K562 (cell line): Measurements from ENCODE around the gene SUOX. TPM values are rescaled to one million over a fixed set of nuclear protein-coding genes. Genes with fewer than 3 reads are reported as not detected.

Source experiments
- ATF2 ChIP-seq: sonication (generic); formaldehyde crosslinking; IDR thresholded peaks from 2 replicates; pipeline ENCODE4 v1.8.1; 2022; ENCODE audit warnings: missing genetic modification reagents
- CGGBP1 ChIP-seq: fragments of 250-450 bp; sonication (Bioruptor Pico); IDR thresholded peaks from 2 replicates; pipeline ENCODE4 v1.9.0; 2021; ENCODE audit warnings: mild to moderate bottlenecking
- CHAMP1 ChIP-seq: fragments of 450-650 bp; IDR thresholded peaks from 2 replicates; pipeline ENCODE4 v1.6.1; 2016; ENCODE audit warnings: mild to moderate bottlenecking
- ELF2 ChIP-seq: fragments of 250-450 bp; sonication (Bioruptor Pico); IDR thresholded peaks from 2 replicates; pipeline ENCODE4 v1.5.0; 2021; ENCODE audit warnings: mild to moderate bottlenecking
- IRF1 ChIP-seq: sonication (generic); formaldehyde crosslinking; IDR thresholded peaks from 2 replicates; pipeline ENCODE4 v1.8.0; 2022; ENCODE audit warnings: missing genetic modification reagents, mild to moderate bottlenecking, borderline replicate concordance
- L3MBTL2 ChIP-seq: fragments of 450-650 bp; IDR thresholded peaks from 2 replicates; pipeline ENCODE4 v1.6.1; 2016; ENCODE audit warnings: mild to moderate bottlenecking, moderate library complexity
- MBD2 ChIP-seq: sonication (generic); IDR thresholded peaks from 2 replicates; pipeline ENCODE4 v1.6.1; 2016; ENCODE audit warnings: low read depth, borderline replicate concordance
- MTA3 ChIP-seq: fragments of 450-650 bp; formaldehyde crosslinking; IDR thresholded peaks from 2 replicates; pipeline ENCODE4 v1.6.1; 2017; ENCODE audit warnings: mild to moderate bottlenecking, borderline replicate concordance
- PHB2 ChIP-seq: fragments of 450-650 bp; IDR thresholded peaks from 2 replicates; pipeline ENCODE4 v1.6.1; 2017; ENCODE audit warnings: low read depth
- PKNOX1 ChIP-seq: fragments of 450-650 bp; IDR thresholded peaks from 2 replicates; pipeline ENCODE4 v1.6.1; 2016
- RCOR1 ChIP-seq, 2 experiments: IDR thresholded peaks; 2 replicates each; pipeline ENCODE4 v1.6.1; 2012; ENCODE audit warnings: low read depth in 2 of 2, low read length in 2 of 2, borderline replicate concordance in 1 of 2, improper control_type of control experiment in 1 of 2
- TBL1XR1 ChIP-seq, 2 experiments: IDR thresholded peaks; 2 replicates each; pipeline ENCODE4 v1.6.1; 2012; ENCODE audit warnings: improper control_type of control experiment in 2 of 2, low read length in 2 of 2, mild to moderate bottlenecking in 1 of 2
- TSHZ1 ChIP-seq: fragments of 250-450 bp; sonication (Bioruptor Pico); IDR thresholded peaks from 2 replicates; pipeline ENCODE4 v1.4.0; 2020; ENCODE audit warnings: mild to moderate bottlenecking, moderate library complexity
- ZNF551 ChIP-seq: fragments of 250-450 bp; sonication (Bioruptor Pico); IDR thresholded peaks from 2 replicates; pipeline ENCODE4 v1.5.0; 2021; ENCODE audit warnings: mild to moderate bottlenecking, moderate library complexity
- ZNF830 ChIP-seq: fragments of 250-450 bp; sonication (Bioruptor Pico); IDR thresholded peaks from 2 replicates; pipeline ENCODE4 v1.5.0; 2021; ENCODE audit warnings: mild to moderate bottlenecking
- polyA plus RNA-seq, 8 experiments: library from polyadenylated mRNA; depleted of rRNA in 4 of 8; stranded (reverse) in 5 of 8; unstranded in 3 of 8; fragments of >200 nt; fragmentation: Nextera tagmentation in 2 of 8; fragmentation: Illumina TruSeq in 1 of 8; extraction: Ambion mirVana in 2 of 8; extraction: Trizol in 1 of 8; gene quantifications; 2 replicates each; pipeline versions ENCODE4 v1.2.1 to v1.2.3, GENCODE V29; 2011 to 2014; ENCODE audit warnings: inconsistent platforms in 1 of 8, missing spikeins in 1 of 8
- total RNA-seq, 7 experiments: library from RNA; depleted of rRNA in 6 of 7; stranded (reverse); fragments of >200 nt in 6 of 7; fragmentation: Illumina TruSeq in 2 of 7; extraction: Trizol in 2 of 7; gene quantifications; 2 replicates each; pipeline versions ENCODE4 v1.2.1 to v1.2.3, GENCODE V29; 2011 to 2021; ENCODE audit warnings: low replicate concordance in 1 of 7

Gene SUOX
- total and polyA plus RNA-seq, 9 of the 15 experiments (the other 6 are each of a cell fraction or from before 2014, with no cell fraction given): 9.2 to 39.7 (median 25.4) TPM

- TF ChIP-seq PKNOX1 (peak; percentile 66), IRF1 (CRISPR knock-in tag) (no peak), TBL1XR1 (IDR thresholded peaks at IDR 0.05; ENCODE audit: low read length in 2 of 2) (0 out of 4 replicates have a peak, but pooled peaks of 1 of the 2 experiments have one; percentile 31), RCOR1 (IDR thresholded peaks at IDR 0.05; ENCODE audit: borderline replicate concordance in 1 of 2, low read depth in 2 of 2, low read length in 2 of 2) (peak in 1 of 2 experiments; percentile 7; a peak in 1 of 4 replicates), ZNF830 (CRISPR knock-in tag) (0 out of 2 replicates have a peak, but pooled peaks have one; percentile 4), ELF2 (CRISPR knock-in tag) (peak; percentile 92), MBD2 (peak; percentile 78), ATF2 (CRISPR knock-in tag) (no peak), TSHZ1 (no peak), MTA3 (peak; percentile 100), CGGBP1 (0 out of 2 replicates have a peak, but pooled peaks have one; percentile 22), ZNF551 (CRISPR knock-in tag) (0 out of 2 replicates have a peak, but pooled peaks have one; percentile 50), CHAMP1 (peak; percentile 73), L3MBTL2 (peak; percentile 88), PHB2 (no peak)
These were observed 44.7 kb downstream of the SUOX start, which contains the start of gene RPS26 (continued) for GRCh38 chr12:56041552-56042429.
